Transverse colon (tissue), 4 donors: ENCODE data around the gene PNO1. TPM values are rescaled to one million over a fixed set of nuclear protein-coding genes. Genes with fewer than 3 reads are reported as not detected.

Experiments
- DNase-seq: peaks from one replicate; pipeline ENCODE4 v3.0.0-alpha.2; 2019
- H3K27ac ChIP-seq, 4 donors: fragments of 200-600 bp; sonication (generic); 2 replicates each; pipeline ENCODE4 v1.5.1; 2016 to 2018; ENCODE audit warnings: inconsistent platforms in 4 of 4
- H3K27me3 ChIP-seq: fragments of 200-600 bp; sonication (generic); 2 replicates; pipeline ENCODE4 v1.5.1; 2017; ENCODE audit warnings: inconsistent platforms
- H3K36me3 ChIP-seq, 4 donors: fragments of 200-600 bp; sonication (generic); 2 replicates each; pipeline ENCODE4 v1.5.1; 2017 to 2019; ENCODE audit warnings: inconsistent platforms in 4 of 4
- H3K4me1 ChIP-seq, 4 donors: fragments of 200-600 bp; sonication (generic); 2 replicates each; pipeline ENCODE4 v1.5.1; 2017 to 2020; ENCODE audit warnings: inconsistent platforms in 4 of 4
- H3K4me3 ChIP-seq, 4 donors: fragments of 200-600 bp; sonication (generic); 1 replicate in 1 of 4; 2 replicates in 3 of 4; pipeline versions ENCODE4 v1.5.1 to v1.6.1; 2017 to 2019; ENCODE audit warnings: inconsistent platforms in 4 of 4
- H3K9me3 ChIP-seq, 2 donors: fragments of 200-600 bp; sonication (generic); 2 replicates each; pipeline ENCODE4 v1.5.1; 2017 to 2019; ENCODE audit warnings: inconsistent platforms in 2 of 2
- EP300 ChIP-seq: sonication (generic); formaldehyde crosslinking; IDR thresholded peaks from one replicate; pipeline ENCODE4 v1.6.1; 2017; ENCODE audit warnings: antibody characterized with exemption, low read depth
- POLR2A ChIP-seq: fragments of 450-650 bp; IDR thresholded peaks from one replicate; pipeline ENCODE4 v1.6.1; 2016; ENCODE audit warnings: antibody characterized with exemption, mild to moderate bottlenecking, moderate library complexity
- POLR2AphosphoS5 ChIP-seq, 3 donors: sonication (generic); formaldehyde crosslinking; IDR thresholded peaks; one replicate each; pipeline ENCODE4 v1.6.1; 2016; ENCODE audit warnings: antibody characterized with exemption in 3 of 3
- WGBS, 2 donors: methylation state at CpG; one replicate each; pipeline ENCODE4 v1.1.5; 2018; ENCODE audit warnings: low coverage in 1 of 2; 5-methylcytosine and 5-hydroxymethylcytosine counted together
- in situ Hi-C, 4 donors: fragments of 200-750 bp; cut with MboI; loops; one replicate each; pipeline versions ENCODE4 v1.15.0 to v1.15.1; 2017; ENCODE audit warnings: low sequenced_read_pairs in 3 of 4, low pct_ligation_motif_present in 1 of 4, low pct_unique_long_range_greater_than_20kb in 1 of 4
- intact Hi-C: fragments of 100-400 bp; cut with DNase I; formaldehyde crosslinking; loops from one replicate; pipeline ENCODE4 v1.15.1; 2023; ENCODE audit warnings: low total_unique reads
- total RNA-seq, 4 donors: library from RNA; depleted of rRNA; stranded (reverse); fragments of >200 nt; gene quantifications; one replicate each; pipeline ENCODE4 v1.1.0, GENCODE V29; 2016
- TF ChIP-seq, protein P1 (sequence below), 5 experiments: fragments of 200-600 bp in 3 of 5; fragments of 450-650 bp in 2 of 5; sonication (generic) in 3 of 5; IDR thresholded peaks; 1 replicate in 2 of 5; 2 replicates in 3 of 5; pipeline ENCODE4 v1.5.1; 2016 to 2017; ENCODE audit warnings: antibody characterized with exemption in 5 of 5, inconsistent platforms in 3 of 5, mild to moderate bottlenecking in 2 of 5, moderate library complexity in 1 of 5

Gene PNO1
- total RNA-seq, 4 donors from 2014 or later: 1.9 to 20.9 (median 7.4) TPM

DNA sequence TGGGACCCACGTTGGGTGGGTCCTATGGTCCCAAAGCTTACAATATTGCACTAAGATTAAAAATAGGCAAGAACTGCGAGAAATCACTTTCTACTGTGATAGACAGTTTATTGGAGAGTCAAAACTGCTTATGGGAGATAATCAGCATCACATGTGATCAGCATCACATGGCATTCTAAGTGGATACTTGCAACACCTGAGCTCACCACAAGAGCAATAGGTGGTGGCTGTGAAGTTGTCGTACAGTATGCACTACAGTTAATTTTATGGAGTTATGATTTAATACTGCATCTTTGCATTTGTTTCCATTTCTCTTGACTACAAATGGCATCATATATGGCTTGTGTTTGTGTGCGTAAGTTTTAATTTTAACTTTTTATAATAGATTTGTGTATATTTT, 11.6 kb downstream of the PNO1 start:
- WGBS, 2 donors: 94% methylated on average over 4 of the region's 4 CpGs; no CpG with 5 or more reads in 1 of the 2 donors
- Histone ChIP-seq H3K4me3 (no peak overlapping the region), H3K36me3 (peaks cover 0 to 9% (median 0%) of the 10 kb centered on the region in 4 donors), H3K27ac (no peak overlapping the region), H3K9me3 (no peaks in the 10 kb centered on the region), H3K4me1 (no peaks in the 10 kb centered on the region), H3K27me3 (no peaks in the 10 kb centered on the region)
- no peak for DNase-seq
- intact Hi-C loops: no loop called here
- TF ChIP-seq EP300 (no peak), POLR2AphosphoS5 (IDR thresholded peaks at IDR 0.05) (no peak), POLR2A (no peak)
- TF ChIP-seq, protein P1, sequence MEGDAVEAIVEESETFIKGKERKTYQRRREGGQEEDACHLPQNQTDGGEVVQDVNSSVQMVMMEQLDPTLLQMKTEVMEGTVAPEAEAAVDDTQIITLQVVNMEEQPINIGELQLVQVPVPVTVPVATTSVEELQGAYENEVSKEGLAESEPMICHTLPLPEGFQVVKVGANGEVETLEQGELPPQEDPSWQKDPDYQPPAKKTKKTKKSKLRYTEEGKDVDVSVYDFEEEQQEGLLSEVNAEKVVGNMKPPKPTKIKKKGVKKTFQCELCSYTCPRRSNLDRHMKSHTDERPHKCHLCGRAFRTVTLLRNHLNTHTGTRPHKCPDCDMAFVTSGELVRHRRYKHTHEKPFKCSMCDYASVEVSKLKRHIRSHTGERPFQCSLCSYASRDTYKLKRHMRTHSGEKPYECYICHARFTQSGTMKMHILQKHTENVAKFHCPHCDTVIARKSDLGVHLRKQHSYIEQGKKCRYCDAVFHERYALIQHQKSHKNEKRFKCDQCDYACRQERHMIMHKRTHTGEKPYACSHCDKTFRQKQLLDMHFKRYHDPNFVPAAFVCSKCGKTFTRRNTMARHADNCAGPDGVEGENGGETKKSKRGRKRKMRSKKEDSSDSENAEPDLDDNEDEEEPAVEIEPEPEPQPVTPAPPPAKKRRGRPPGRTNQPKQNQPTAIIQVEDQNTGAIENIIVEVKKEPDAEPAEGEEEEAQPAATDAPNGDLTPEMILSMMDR (IDR thresholded peaks at IDR 0.05): no peak
- in situ Hi-C loops: loop anchor here in 1 of 4 donors (25.0 kb wide), 1 partner anchor 268 kb away; no protein-coding TSS in a partner anchor

DNA sequence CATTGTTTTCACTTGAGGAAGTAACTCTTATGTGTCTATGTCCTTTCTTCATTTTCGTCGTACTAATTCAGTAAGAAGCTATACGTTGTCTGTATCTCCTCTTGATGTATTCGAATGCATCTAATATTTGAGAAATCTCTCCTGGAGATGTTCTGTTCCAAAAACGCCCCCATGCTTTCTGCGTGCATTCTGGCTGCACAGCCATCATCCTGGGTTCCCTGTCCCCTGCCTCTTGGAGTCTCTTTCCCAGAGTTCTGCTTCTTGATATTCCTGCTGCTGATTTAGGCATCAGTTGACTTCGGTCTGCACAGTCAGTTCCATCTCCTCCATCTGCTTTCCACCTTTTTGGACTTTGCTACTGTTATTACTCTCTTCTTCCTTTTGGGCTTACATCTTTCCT, 13.5 kb downstream of the PNO1 start:
- no peak for DNase-seq

DNA sequence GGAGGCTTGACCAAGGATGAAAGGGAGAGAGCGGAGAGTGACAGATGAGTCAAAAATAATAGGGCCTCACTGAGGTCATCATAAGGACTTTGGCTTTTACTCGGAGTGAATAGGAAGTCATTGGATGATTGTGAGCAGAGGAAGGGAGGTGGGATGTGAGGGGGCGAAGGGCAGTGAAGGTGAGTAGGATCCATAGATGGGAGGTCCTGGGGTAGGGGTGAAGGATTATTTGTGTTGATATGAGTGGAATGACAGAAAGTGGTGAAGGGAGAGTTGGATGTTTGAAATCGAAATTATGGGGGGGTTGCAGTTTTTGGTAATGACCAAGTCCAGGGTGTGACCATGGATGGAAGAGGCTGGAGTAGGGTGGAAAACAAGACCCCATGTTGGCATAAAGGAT, 14.0 kb downstream of the PNO1 start:
- WGBS, 2 donors: 94 to 97% methylated on average over 4 of the region's 4 CpGs
- Histone ChIP-seq H3K4me3 (no peak overlapping the region), H3K36me3 (peaks cover 0 to 9% (median 0%) of the 10 kb centered on the region in 4 donors), H3K27ac (no peak overlapping the region), H3K27me3 (no peaks in the 10 kb centered on the region), H3K9me3 (no peaks in the 10 kb centered on the region), H3K4me1 (no peaks in the 10 kb centered on the region)
- in situ Hi-C loops (loop anchor here in 1 of 4 donors (25.0 kb wide), 1 partner anchor 266 kb away; no protein-coding TSS in a partner anchor), intact Hi-C loops (no loop called here)
- no peak for DNase-seq
- TF ChIP-seq POLR2AphosphoS5 (IDR thresholded peaks at IDR 0.05) (no peak), POLR2A (no peak), EP300 (no peak)
- TF ChIP-seq, protein P1 (IDR thresholded peaks at IDR 0.05): no peak

More for the DNA sequence above, 13.5 kb downstream of the PNO1 start:
- no peak overlapping the region for H3K27ac ChIP-seq
- 94 to 100% methylated on average over 5 to 7 of the region's 7 CpGs for WGBS, 2 donors
- in situ Hi-C loops (loop anchor here in 1 of 4 donors (25.0 kb wide), 1 partner anchor 266 kb away; no protein-coding TSS in a partner anchor), intact Hi-C loops (no loop called here)
- TF ChIP-seq POLR2AphosphoS5 (IDR thresholded peaks at IDR 0.05) (no peak), POLR2A (no peak), EP300 (no peak)
- TF ChIP-seq, protein P1 (IDR thresholded peaks at IDR 0.05): no peak
- peaks cover 0 to 9% (median 0%) of the 10 kb centered on the region in 4 donors for H3K36me3 ChIP-seq
- no peaks in the 10 kb centered on the region for H3K9me3 ChIP-seq
- H3K4me3 ChIP-seq: no peak overlapping the region
- no peaks in the 10 kb centered on the region for H3K4me1 ChIP-seq
- H3K27me3 ChIP-seq: no peaks in the 10 kb centered on the region

DNA sequence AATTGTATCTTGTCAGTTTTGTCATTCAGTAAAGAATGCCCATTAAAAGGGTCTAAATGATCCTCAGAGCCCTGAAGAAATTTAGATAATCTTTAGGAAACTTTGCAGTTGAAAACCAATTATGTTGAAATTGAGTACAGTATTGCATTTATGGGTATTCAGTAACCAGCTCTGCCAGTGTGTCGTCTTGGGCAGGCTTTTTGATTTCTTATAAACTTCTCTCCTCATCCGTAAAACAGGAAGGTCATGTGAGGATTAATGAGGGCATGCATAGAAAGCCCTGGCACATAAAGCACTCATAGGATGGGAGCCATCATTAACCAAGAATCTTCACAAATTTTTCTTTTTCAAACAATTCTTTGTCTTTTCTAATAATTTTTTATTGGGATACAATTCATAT, 14.8 kb downstream of the PNO1 start:
- in situ Hi-C loops (loop anchor here in 1 of 4 donors (25.0 kb wide), 1 partner anchor 265 kb away; no protein-coding TSS in a partner anchor), intact Hi-C loops (no loop called here)
- Histone ChIP-seq H3K9me3 (no peaks in the 10 kb centered on the region), H3K4me3 (no peak overlapping the region), H3K36me3 (peaks cover 0 to 9% (median 0%) of the 10 kb centered on the region in 4 donors), H3K27me3 (no peaks in the 10 kb centered on the region), H3K27ac (no peak overlapping the region), H3K4me1 (no peaks in the 10 kb centered on the region)
- DNase-seq: no peak
- 71 to 81% methylated on average over 2 of the region's 2 CpGs for WGBS, 2 donors
- TF ChIP-seq, protein P1 (IDR thresholded peaks at IDR 0.05): no peak
- TF ChIP-seq POLR2AphosphoS5 (IDR thresholded peaks at IDR 0.05) (no peak), EP300 (no peak), POLR2A (no peak)
